KOPT-K1 (cell line): Measurements from ENCODE around the gene FLT3LG.

Experiments used
- H3K27ac ChIP-seq: fragments of 200-600 bp; sonication (generic); 2 replicates; pipeline ENCODE4 v1.5.1; 2016; ENCODE audit warnings: antibody characterized with exemption, mild to moderate bottlenecking, low read depth, low read length; ENCODE audit not compliant: poor library complexity, severe bottlenecking
- H3K36me3 ChIP-seq: fragments of 200-600 bp; sonication (generic); 2 replicates; pipeline ENCODE4 v1.5.1; 2017; ENCODE audit warnings: antibody characterized with exemption, mild to moderate bottlenecking, low read length, moderate library complexity; ENCODE audit not compliant: insufficient read depth
- H3K9me3 ChIP-seq: fragments of 200-600 bp; sonication (generic); 2 replicates; pipeline ENCODE4 v1.5.1; 2017; ENCODE audit warnings: antibody characterized with exemption, low read length, mild to moderate bottlenecking; ENCODE audit not compliant: insufficient read depth, poor library complexity, severe bottlenecking

Gene FLT3LG

GRCh38 chr19:49473868-49474541 is at the start of gene FLT3LG:
Gene FLT3LG, plus strand, starts transcription at chr19:49474215. Its CDS starts 425 bp downstream, at chr19:49474640.
- Histone ChIP-seq H3K27ac (peak within 1 kb of the TSS; percentile 85), H3K36me3 (no peaks in the 10 kb centered on the region), H3K9me3 (no peaks in the 10 kb centered on the region)

GRCh38 chr19:49425178-49425577 is 48.8 kb upstream of the FLT3LG start, which contains the start of gene GFY:
Gene GFY, plus strand, starts transcription at chr19:49425388. Its CDS starts 1,043 bp downstream, at chr19:49426431.
- Histone ChIP-seq H3K9me3 (no peaks in the 10 kb centered on the region), H3K36me3 (no peaks in the 10 kb centered on the region), H3K27ac (no peak within 1 kb of the TSS)

- Histone ChIP-seq H3K36me3 (no peaks in the 10 kb centered on the region), H3K27ac (no peak overlapping the region), H3K9me3 (no peaks in the 10 kb centered on the region)
Measured at GRCh38 chr19:49425922-49426592, 48.0 kb upstream of the FLT3LG start.

- H3K9me3 ChIP-seq, result no peaks in the 10 kb centered on the region
- H3K27ac ChIP-seq, result no peak overlapping the region
- no peaks in the 10 kb centered on the region for H3K36me3 ChIP-seq
Measured at GRCh38 chr19:49427339-49427738, 46.7 kb upstream of the FLT3LG start.

- H3K27ac ChIP-seq, result no peak overlapping the region
- no peaks in the 10 kb centered on the region for H3K9me3 ChIP-seq
- no peaks in the 10 kb centered on the region for H3K36me3 ChIP-seq
Measured at GRCh38 chr19:49427855-49428546, 46.0 kb upstream of the FLT3LG start.

- no peaks in the 10 kb centered on the region for H3K9me3 ChIP-seq
- H3K36me3 ChIP-seq, result no peaks in the 10 kb centered on the region
- H3K27ac ChIP-seq, result no peak overlapping the region
Measured at GRCh38 chr19:49428547-49429451, 45.2 kb upstream of the FLT3LG start.

GRCh38 chr19:49430172-49430677 is 43.8 kb upstream of the FLT3LG start:
- H3K27ac ChIP-seq, result no peak overlapping the region
- H3K36me3 ChIP-seq, result no peaks in the 10 kb centered on the region
- no peaks in the 10 kb centered on the region for H3K9me3 ChIP-seq

- Histone ChIP-seq H3K27ac (no peak overlapping the region), H3K9me3 (no peaks in the 10 kb centered on the region), H3K36me3 (no peaks in the 10 kb centered on the region)
Measured at GRCh38 chr19:49430678-49431329, 43.2 kb upstream of the FLT3LG start.

- H3K36me3 ChIP-seq, result no peaks in the 10 kb centered on the region
- no peak overlapping the region for H3K27ac ChIP-seq
- no peaks in the 10 kb centered on the region for H3K9me3 ChIP-seq
Measured at GRCh38 chr19:49431330-49431749, 42.7 kb upstream of the FLT3LG start.

- H3K27ac ChIP-seq, result no peak overlapping the region
- H3K36me3 ChIP-seq, result no peaks in the 10 kb centered on the region
- no peaks in the 10 kb centered on the region for H3K9me3 ChIP-seq
Measured at GRCh38 chr19:49432141-49433073, 41.6 kb upstream of the FLT3LG start.

GRCh38 chr19:49433240-49433901 is 40.6 kb upstream of the FLT3LG start:
- Histone ChIP-seq H3K36me3 (no peaks in the 10 kb centered on the region), H3K27ac (no peak overlapping the region), H3K9me3 (no peaks in the 10 kb centered on the region)

- Histone ChIP-seq H3K27ac (no peak overlapping the region), H3K9me3 (no peaks in the 10 kb centered on the region), H3K36me3 (no peaks in the 10 kb centered on the region)
Measured at GRCh38 chr19:49434907-49435583, 39.0 kb upstream of the FLT3LG start.
